HG03565 (cell line): Measurements from ENCODE around the gene CCDC57.
"Not testable (repeated sequence)": the region's sequence is repeated elsewhere in the genome, so short reads cannot be mapped to it uniquely, and the experiment has no call there.

Experiments used
- ATAC-seq: cut with Tn5 transposase; IDR thresholded peaks from one replicate; pipeline ENCODE4 v1.9.1; 2021; ENCODE audit warnings: mild to moderate bottlenecking, moderate library complexity; ENCODE audit not compliant: unreplicated experiment

The CCDC57 gene

DNA sequence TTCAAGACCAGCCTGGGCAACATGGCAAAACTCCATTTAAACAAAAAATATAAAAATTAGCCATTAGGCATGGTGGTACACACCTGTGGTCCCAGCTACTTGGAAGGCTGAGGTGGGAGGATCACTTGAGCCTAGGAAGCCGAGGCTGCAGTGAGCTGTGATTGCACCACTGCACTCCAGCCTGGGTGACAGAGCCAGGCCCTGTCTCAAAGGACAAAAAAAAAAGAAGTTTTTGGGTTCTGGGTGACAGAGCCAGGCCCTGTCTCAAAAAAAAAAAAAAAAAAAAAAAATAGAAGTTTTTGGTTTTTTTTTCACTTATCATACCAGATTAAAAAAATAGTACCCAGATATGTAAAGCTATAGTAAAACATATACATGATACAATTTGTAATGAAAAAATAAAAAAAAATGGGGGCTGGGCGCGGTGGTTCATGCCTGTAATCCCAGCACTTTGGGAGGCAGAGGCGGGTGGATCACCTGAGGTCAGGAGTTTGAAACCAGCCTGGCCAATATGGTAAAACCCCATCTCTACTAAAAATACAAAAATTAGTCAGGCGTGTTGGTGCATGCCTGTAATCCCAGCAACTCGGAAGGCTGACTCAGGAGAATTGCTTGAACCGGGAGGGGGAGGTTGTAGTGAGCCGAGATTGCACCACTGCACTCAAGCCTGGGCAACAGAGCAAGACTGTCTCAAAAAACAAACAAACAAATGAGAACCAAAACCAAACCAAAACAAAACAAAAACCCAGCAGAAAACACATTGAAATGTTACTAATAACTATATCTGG, 79.3 kb downstream of the CCDC57 start:
- ATAC-seq = not testable (repeated sequence)

DNA sequence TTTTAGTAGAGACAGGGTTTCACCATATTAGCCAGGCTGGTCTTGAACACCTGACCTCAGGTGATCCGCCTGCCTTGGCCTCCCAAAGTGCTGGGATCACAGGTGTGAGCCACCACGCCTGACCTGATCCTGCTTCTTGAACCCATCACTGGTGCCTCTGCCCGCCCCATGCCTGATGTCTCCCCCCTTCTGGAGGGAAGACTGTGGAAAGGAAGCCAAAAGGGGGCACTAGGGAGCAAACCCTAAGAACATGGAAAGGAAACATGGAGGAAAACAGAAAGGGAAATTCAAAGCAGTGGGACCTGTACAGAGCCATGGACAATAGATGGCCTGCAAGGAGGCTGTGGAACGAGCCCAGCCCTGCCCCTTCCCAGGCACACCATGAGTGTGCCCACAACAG, 83.5 kb downstream of the CCDC57 start:
- no peak for ATAC-seq

DNA sequence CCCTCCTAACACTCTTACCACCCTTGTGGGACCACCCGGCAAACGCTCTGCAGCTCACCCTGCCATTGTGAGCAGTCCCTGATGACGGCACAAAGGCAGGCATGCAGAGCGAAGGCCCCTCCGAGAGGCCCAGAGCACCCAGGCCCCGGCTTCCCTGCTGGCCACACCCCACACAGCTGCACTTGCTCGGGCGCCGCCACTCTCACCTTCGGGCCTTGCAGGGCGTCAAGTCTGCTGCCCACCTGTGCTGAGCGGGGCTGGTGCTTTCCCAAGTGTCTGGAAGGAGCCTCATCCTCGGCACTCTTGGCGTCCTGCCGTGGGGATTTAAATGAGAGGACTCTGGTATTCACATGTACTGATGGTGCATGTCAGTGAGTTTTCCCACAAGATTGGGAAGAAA, 84.4 kb downstream of the CCDC57 start:
- no peak for ATAC-seq

DNA sequence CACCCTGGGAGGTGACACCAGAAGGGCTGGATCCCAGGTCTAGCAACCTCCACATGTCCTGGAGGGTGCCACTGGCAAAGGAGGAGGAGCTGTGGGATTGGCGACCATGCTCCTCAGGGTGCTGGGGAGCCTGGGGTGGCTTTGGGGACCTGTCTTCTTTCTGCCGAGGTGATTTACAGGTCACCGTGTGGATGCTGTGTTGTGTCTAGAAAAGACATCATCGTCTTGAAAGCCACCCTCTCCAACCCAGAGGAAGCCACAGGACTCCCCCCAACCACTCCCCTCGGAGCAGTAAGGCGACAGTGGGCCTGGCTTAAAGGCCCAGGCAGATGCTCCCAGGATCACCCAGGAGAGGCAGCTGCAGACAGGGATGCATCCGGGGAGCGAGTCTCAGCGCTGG, 84.9 kb downstream of the CCDC57 start:
- ATAC-seq = no peak

DNA sequence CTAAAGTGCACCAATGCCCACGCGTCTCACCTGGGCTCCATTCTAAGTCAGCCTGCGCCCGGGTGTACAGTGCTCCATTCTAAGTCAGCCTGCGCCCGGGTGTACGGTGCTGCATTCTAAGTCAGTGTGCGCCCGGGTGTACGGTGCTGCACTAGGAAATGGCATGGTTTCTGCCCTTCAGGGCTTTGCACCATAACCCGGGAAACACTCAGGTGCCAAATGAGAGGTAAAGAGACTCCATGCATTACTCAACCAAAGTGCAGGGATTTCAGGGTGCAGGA, 85.4 kb downstream of the CCDC57 start:
- ATAC-seq = no peak

DNA sequence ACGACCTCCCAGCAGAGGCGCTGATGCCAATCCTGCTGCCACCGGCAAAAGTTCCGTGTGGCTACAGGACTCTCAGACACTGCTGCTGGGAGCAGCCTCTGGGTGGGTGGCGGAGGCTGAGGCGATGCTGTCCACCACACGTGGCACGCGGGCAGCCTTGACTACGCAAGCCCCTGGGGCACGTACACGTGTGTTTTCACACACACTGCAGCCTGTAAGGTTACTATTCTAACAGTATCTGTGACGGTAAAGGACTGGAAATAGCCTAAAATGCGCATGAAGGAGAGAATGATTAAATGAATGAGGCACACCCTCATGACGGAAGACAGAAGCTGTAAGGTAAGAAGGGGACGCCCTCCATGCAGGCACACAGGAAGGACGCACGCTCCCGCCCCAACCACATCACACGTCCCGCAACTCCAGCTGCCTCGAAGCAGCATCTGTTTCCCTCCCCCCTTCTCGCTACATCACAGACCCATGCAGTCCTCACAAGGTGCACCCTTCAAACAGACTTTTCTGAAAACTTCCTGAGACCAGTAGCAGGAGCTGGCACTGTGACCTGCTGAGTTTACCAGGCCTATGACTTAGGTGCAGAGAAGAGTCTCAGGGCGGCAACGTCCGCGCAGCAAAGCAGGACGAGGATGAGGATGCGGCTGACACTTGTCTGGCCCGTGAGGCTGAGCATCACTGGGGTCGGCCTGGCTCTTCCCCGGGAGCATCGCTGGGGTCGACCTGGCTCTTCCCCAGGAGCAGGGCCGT, 85.9 kb downstream of the CCDC57 start:
- ATAC-seq = no peak

DNA sequence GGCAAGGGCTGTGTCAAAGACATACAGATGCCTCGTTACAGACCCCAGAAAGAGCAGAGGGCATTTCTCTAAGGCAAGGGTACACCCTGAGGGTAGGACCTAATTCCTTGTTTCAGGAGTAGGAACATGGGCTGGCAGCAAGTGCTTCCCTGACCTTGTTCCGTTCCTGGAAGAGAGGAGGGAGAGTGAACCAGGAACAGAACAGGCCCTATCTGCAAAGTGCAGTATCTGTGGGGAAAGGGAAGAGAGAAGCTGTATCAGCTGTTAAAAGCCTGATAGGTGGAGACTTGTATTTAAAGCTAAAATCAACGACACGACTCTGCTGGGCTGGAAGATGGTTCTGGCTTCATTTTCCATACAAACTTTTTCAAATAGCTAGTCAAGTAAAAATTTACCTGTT, 88.5 kb downstream of the CCDC57 start:
- no peak for ATAC-seq

DNA sequence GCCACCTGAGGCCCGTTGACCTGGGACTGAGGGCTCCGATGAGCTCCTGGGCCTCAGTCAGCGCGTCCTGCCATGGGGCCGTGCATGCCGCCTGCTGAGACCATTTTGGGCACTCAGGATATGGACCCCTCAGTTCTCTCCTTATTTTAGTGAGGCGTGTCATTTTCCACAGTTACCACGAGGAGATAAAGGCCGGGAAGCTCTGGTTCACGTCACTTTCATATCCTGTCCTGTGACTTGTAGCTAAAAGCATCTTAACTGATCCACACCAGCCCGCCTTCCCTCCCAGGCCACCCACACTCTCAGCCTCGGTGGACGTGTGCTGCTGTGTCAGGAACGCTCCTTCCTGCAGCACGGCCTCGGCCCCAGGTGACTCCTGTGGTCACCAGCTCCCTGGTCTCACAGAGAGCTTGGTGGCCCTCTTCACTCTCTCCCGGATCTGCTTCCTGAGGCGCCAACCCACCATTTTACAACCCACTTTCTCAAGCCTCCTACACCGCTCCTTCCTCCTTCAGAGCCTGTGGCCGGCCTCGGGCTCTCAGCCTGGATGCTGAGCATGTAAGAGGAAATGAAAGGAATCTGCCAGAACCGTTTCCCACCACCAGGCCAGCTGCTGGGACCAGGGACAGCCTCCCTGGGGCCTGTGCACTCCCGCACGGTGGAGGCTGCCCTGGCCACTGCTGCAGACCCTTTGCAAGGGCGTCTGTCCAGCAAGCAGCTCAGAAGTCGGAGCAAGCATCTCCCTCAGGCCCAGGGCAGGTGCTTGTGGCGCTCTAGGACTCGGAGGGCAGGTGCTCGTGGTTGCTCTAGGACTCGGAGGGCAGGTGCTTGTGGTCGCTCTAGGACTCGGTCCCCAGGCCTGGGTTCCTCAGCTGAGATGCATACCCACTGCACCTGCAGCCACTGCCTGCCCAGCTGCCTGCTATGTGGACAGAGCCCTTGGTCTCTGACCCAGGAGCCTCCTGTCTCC, 90.7 kb downstream of the CCDC57 start:
- ATAC-seq = no peak

DNA sequence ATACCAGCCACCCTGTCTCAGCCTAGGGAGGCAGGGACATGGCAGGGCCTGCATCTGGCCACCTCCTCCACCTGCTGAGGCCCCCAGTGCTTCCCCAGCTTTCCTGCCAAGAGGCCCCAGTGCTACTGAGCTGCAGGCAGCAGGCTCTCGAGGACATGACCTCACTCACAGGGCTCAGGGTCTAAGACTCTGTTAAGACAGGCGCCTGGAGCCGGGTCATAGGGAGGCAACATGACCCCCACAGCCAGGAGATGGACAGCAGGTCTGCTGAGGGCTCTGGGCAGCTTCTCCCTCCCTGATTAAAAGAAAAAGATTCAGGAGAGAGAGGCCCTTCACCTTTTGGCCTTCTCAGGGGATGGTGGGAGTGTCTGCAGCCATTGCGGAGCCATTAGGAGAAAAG, 91.4 kb downstream of the CCDC57 start:
- no peak for ATAC-seq

DNA sequence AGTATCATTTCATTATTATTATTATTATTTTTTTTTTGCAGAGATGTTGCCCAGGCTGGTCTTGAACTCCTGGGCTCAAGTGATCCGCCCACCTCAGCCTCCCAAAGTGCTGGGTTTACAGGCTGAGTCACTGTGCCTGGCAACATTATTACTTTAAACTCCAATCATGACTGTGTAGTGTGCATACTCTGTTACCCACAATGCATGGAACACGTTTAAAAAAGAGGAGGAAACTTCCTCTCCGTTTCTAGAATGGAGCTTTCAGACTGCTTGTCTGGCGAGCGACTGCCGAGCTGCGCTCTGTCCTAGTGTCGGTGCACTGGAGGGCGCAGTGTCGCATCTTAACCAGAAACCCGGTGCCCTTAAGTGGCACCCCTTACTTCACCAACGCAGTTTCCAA, 92.5 kb downstream of the CCDC57 start:
- no peak for ATAC-seq

DNA sequence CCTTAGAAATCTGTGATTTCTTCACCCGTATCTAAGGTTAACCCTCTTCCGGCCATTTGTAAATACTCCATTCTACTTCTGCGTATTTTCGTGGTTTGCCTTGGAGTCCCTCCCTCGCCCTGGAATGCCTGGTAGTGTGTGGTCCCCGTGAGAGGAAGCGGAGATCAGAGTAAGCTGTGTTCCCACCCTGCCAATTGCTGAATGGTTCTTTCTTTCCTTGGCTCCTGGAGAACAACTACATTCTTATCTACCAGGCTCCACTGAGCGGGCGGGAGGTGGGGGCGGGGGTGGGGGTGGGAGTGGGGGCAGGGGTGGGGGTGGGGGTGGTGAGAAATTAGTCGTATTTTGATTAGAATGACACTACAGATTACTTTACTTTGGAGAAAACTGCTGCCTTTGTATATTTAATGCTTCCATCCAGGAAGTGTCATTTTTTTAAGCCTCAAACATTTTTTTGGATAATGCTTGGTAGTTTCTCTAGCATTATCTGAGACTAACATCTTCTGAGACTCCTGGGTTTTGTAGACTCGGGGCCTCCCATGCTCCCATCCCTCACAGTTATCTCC, 93.7 kb downstream of the CCDC57 start:
- ATAC-seq = no peak

DNA sequence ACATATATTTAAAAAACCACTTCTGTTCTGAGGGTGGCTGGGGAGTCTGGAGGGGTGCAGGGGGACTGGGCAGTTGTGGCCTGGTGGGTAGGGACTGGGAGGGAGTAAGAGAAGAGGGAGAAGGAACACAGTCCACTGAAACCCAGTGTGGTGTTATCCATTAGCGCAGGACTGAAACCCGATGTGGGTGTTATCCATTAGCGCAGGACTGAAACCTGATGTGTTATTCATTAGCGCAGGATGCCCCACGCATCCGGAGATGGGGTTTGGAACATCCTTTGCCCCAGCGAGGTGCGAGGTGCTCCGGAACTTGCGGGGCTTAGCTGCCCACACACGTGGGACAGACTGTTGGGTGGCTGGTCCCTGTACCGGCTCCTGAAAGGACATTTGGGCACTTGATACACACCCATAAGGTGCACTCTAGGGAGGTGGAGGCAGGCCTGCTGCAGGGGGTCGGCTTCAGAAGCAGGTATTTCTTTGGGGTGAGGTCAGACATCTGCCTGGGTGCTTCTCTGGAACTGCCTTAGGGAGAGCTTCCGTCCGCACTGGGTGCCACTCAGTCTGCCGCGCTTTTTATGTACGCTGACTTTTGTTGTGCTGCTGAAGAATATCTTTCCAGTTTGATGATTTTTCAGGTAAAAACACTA, 94.4 kb downstream of the CCDC57 start:
- no peak for ATAC-seq

DNA sequence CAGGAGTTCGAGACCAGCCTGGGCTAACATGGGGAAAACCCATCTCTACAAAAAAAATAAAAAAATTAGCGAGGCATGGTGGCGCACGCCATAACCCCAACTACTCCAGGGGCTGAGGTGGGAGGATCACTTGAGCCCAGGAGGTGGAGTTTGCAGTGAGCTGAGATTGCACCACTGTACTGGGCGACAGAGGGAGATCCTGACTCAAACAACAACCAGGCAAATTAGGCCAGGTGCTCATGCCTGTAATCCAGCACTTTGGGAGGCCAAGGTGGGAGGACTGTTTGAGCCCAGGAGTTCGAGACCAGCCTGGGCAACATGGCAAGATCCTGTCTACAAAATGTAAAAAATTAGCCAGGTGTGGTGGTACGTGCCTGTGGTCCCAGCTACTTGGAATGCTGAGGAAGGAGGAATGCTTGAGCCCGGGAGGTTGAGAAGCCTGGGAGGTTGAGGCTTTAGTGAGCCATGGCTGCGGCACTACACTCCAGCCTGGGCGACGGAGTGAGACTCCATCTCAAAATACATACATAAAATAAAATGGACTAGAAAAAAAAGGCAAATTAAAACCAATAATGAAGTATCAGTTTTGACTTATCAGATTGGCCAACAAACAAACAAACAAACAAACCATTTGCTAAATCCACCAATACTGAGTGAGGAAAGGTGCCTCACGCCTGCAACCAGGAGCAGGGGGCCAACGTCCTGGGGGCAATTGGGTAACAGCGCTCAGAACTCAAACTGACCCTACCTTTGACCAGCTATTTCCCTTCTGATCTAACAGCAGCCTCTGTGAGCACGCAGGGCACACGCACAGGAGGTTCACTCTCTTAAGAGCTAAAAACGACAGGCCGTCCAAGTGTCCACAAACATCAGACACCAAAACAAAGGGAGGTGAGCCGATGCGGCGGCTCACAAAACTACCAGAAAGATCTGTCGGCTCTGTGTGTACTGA, 95.2 kb downstream of the CCDC57 start:
- no peak for ATAC-seq

DNA sequence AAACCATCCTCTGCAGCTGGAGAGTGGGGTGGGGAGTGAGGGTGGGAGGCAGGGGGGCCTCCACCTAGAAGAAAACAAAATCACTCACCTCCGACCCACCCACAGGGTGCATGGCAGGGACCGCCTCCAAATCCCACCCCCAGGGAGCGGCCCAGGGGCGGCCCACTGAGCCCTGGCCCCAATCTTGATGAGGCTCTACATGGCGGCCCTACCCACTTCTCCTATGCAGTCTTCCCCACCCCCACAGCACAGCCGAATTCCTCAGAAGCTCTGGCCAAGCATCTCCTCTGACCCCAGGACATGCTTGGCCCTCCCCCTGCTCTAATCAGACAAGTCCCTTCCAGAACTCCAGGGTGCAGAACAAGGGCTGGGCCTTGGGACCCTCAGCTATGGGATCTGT, 96.4 kb downstream of the CCDC57 start:
- ATAC-seq = no peak

DNA sequence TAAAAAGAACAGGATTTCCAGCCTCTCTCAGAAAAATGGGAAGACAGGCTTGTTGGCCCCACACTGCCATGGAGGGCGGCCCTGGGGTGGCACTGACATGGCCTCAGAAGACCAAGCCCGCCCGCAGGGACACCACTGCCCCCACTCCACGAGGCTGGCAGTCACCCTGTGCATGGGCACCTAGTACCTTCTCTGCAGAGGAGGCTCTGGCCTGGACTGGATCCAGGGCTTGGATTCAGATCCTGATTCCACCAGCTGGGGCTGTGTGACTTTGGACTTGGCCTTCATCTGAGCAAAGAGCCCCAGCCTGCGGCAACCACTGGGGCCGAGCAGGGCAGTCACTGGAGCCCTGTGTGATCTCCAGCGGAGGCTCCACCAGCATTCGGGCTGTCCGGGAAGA, 97.8 kb downstream of the CCDC57 start:
- ATAC-seq = no peak

DNA sequence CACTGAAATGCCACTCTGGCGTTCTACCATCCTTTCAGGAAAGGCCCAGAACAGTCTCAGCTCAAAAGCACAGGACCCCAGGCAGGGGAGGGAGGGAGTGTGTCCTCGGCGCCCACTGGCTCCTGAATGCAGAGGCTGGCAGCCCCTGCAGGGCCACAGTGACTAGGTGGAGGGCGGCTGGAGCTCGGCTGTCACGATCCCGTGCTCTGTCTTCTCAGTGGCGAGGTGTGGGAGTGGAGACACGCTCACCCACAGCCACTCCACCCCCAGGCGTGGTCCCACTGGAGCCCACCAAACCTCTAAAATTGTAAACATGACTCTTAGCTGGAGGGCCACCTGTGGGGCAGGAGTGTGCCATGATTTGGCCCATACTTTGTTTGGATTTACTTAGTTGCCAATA, 98.2 kb downstream of the CCDC57 start:
- no peak for ATAC-seq

DNA sequence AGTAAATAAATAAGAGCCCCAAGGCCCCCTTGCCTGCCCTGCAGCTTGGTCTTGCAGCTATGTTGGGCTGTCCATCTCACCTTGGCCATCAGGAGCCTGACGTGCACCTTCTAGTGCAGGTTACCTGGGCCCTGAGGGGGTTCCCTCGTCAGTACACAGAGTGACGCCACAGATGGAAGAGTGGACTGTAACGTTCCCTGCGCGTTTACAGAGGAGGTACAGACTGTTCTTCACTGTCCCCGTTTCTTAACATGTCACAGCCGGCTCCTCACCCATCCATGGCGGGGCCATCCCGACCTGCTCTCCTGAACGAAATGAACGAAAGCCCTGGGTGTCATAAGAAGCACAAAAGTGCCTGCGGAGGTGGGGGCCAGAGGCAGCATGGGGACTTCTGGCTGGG, 98.7 kb downstream of the CCDC57 start:
- ATAC-seq = no peak

DNA sequence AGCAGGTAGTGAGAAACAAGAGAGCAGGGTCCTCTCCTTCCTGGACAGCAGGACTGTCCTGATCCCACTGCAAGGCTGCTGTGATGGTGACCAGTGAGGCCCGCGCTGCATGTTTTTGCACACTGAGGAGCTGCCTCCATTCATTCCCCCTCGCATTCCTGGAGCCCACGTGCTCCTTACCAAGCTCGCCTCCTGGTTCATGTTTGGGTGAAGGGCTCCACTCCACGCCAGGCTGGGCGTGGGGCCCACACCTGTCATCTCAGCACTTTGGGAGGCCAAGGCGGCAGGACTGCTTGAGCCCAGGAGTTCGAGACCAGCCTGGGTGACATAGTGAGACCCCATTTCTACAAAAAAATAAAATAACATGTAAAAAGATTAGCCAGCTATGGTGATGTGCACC, 99.2 kb downstream of the CCDC57 start:
- ATAC-seq = no peak

DNA sequence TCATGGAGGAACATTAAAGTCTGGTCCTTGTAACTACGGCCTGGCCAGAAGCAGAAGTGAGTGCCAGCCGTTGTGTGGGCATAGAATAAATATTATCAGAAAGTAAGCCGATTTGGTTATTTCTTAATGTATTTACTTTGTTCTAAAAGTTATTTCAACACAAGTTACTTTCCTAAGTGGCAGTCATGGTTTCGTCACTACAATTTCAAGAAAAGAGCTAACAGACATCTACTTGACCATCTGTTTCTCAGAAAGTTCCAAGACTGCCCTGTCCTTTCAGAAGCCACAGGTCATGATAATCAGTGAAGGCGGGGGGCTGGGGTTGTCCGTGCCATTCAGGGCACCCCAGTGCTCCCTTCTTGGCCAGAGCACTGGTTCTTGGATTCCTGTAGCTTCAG, 99.7 kb downstream of the CCDC57 start:
- ATAC-seq = no peak
